GM19023 (cell line): ENCODE measurements around the gene NRDC.
A peak's percentile ranks its signal among the peaks of the same experiment; 100 is the strongest.
"Not testable (repeated sequence)": the region's sequence is repeated elsewhere in the genome, so short reads cannot be mapped to it uniquely, and the experiment has no call there.

Source experiments
- ATAC-seq: cut with Tn5 transposase; IDR thresholded peaks from one replicate; pipeline ENCODE4 v1.9.1; 2021; ENCODE audit warnings: mild to moderate bottlenecking, moderate library complexity; ENCODE audit not compliant: unreplicated experiment

NRDC gene

DNA sequence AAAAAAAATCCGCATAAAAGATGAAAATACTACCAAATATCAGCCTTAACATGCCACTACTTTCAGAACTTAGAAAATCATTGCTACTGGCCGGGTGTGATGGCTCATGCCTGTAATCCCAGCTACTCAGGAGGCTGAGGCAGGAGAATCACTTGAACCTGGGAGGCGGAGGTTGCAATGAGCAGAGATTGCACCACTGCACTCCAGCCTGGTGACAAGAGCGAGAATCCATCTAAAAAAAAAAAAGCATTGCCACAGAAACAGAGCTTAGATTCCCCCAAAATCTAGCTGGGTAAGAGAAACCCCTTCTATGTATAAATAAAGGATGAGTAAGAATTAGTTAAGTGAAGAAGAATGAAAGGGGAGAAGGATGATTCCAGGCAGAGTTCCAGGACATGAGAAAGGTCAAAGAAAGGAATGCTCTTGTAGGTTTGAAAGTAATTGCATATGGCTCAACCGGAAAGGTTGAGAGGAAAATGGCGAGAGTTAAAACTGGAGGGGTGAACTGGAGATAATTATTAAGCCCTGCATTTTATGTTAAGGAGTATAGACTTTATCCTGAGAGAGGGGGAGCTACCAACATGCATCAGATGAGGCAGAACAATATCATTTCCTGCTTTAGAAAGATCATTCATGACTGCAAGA lies 19.7 kb upstream of the NRDC start:
- no peak for ATAC-seq

DNA sequence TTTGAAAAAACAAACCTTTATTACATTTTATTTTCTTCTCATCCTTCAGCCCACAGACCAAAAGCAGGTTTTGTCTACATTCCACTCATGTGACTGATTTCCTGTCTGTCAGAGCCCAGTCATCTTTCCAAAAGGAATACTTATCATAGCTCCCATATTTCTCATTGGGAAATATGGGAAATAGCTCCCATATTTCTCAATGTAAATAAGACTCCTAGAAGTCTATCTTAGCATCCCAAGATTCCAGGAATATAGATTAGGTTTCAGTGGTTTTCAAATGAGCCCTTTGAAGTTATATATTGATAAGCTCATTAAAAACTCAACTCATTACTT lies 19.1 kb upstream of the NRDC start:
- ATAC-seq, result no peak

DNA sequence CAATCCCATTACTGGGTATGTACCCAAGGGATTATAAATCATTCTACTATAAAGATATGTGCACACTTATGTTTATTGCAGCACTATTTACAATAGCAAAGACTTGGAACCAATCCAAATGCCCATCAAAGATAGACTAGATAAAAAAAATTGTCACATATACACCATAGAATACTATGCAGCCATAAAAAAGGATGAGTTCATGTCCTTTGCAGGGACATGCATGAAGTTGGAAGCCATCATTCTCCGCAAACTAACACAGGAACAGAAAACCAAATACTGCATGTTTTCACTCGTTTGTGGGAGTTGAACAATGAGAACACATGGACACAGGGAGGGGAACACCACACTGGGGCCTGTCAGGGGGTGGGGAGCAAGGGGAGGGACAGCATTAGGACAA lies 16.2 kb upstream of the NRDC start:
- not testable (repeated sequence) for ATAC-seq

DNA sequence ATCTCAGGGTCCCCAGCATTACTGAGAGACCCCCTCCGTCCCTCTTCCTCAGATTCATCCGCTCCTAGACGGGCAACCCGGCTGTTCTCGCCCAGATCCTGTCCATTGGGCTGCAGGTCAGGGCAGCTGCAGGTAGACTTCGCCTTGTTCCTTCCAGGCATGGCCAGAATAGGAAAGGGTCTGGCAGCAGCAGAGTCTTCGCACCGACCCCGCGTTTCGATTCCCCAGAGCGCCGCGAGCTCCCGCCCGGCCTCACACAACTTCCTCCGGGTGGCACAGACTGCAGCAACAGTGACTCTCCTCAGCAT lies 265 bp downstream of the NRDC start:
- ATAC-seq, result peak; percentile 29

DNA sequence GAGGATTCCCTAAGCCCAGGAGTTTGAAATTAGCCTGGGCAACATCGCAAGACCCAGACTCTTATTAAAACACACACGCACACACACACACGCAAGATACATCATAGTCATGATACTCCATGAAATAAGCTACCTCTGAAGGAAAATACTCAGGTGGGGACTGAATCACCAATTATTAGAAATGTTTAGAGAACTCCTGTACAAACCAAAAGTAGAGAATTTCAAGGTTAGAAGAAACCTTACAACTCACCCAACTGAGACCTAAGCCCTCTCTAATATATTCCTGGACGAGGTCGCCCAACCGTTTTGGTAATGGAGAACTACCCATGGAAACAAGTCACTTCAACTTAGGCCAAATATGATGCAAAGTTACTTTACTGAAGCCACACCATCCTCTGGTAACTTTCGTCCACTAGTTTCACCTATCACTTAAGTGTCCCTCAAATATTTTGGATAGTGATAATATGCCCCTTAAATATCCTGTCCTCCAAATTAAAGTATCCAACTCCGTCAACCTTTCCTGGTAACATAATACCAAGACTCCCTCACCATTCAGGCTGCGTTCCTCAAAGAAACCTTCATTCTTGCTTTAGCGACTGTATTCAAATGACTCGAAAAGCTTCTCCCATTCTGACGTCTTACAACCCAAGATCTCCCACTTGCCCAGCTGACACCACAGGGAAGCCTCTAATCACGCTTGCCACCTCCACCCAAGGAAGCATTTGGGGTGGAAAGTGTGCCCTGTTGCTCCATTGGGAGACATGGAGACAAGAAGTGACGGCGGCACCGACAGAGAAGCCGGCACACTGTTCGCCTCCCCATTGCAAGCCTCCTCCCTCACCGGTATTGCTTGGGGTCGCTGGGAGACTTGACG lies 856 bp downstream of the NRDC start:
- peak; percentile 4 for ATAC-seq

DNA sequence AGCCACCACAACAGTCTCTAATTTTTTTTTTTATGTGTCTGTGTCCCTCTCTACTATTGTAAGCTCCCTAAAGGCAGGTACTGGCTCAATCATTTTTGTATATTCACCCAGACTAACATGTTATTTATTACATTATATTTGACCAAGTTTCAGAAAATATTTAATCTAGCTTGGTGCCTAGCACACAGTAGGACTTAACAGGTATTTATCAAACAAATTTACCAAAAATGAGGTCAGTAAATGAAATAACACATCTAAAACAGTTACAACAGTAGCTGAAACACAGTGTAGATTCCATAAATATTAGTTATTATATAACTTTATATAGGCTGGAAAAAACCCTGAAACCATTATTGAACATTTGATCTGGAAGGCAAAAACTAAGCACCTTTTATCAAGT lies 2.7 kb downstream of the NRDC start:
- ATAC-seq, result no peak

DNA sequence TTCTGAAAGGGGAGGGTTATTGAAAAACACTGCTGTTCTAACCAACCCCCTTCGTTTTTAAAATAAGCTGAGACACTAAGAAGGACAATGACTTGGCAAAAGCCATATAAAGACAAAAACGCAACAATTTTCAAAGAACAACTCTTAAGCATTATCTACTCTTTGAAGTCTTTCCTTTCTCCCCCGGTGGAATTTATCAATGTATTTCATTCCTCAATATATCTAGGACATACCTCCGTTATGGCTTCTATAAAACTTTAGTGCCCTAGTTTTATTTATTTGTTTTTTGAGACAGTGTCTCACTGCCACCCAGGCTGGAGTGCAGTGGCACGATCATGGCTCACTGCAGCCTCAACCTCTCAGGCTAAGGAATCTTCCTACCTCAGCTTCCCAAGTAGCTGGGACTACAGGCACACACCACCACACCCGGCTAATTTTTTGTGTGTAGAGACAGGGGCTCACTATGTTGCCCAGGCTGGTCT lies 3.2 kb downstream of the NRDC start:
- ATAC-seq, result no peak

DNA sequence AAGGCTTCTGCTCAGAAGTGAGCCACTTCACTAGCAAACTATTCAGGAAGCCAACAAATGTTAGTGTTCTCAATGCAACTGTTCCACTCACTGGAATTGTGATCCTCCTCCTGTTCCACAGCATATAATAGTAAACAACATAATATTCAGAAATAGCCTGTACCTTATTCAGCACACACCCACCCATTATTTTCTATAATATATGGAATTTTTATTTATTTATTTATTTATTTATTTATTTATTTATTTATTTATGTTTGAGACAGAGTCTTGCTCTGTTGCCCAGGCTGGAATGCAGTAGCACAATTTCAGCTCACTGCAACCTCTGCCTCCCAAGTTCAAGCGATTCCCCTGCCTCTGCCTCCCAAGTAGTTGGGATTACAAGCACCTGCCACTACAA lies 5.3 kb downstream of the NRDC start:
- ATAC-seq, result not testable (repeated sequence)

DNA sequence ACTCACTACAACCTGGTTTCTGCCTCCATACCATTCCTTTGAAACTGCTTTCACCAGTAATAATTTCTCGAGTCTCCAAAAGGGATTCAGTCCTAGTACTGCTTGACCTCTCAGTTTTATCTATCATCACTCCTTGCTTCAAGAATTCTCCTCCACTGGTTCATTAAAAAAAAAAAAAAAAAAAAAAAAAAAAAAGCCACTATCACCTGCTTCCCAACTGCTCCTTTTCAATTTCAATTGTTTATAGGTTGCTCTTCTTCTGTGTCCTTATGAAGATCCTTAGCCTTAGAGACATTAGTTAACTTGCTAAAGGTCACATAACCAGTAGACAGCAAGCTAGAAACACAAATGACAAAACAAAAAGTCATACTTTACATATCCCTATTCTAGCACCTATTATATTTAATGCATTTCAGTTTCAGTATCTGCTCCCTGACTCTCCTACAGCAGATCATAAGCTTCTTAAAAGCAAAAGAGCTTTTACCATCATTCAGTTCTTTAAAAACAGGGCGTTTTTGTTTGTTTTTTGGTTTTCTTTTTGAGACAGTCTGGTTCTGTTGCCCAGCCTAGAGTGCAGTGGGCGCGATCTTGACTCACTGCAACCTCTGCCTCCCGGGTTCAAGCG lies 7.1 kb downstream of the NRDC start:
- ATAC-seq, result no peak

DNA sequence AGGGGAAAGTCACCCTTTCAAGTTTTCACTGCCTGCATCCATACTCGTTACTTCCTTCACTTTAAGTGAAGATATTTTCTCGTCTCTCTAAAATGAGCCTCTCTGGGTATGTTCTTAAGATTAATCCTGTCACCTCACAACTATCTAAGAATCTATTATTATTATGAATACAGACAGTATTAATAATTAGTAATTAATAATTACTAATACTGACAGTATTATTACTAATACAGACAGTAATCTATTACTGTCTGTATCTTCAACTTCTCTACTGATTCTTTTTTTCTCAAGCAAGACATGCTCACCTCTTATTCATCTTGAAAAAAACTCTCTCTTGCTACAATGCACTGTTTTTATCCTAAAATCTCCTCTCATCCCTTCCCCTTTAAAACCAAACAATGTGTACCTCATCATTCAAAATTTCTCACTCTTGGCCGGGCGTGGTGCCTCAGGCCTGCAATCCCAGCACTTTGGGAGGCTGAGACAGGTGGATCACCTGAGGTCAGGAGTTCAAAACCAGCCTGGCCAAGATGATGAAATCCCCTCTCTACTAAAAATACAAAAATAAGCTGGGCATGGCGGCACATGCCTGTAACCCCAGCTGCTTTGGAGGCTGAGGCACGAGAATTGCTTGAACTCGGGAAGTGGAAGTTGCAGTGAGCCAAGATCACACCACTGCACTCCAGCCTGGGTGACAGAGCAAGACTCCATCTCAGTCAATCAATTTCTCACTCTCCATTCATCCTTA lies 7.8 kb downstream of the NRDC start:
- no peak for ATAC-seq

DNA sequence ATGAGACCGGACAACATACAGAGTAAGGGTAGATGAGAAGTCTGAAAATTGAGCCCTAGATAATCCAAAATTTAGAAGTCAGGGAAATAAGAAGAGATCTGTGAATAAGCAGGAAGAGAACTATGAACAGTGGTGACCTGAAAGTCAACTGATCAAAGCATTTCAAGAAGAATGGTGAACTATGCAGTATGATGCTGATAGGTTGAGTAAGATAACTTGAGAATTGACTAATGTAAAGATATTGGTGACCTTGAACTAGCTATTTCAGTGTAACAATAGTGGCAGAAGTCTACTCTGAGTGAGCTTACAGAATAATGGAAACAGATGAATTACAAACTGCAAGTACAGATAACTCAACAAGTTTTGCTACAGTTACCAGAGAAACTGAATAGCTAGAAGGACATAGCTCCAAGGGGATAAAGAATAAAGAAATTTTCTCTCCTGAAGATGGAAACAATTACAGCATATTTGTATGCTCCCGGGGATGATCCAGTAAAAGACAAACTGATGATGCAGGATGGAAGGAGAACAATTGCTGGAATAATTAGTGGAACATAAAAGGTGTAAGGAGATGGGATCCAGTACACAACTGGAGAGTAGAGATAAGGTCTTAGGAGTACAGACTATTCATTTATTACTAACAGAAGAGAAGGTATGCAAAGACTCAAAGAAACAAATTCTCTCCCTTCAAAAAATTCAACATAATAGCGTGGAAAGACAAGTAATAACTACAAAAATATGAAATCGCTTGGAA lies 10.9 kb downstream of the NRDC start:
- ATAC-seq, result no peak

DNA sequence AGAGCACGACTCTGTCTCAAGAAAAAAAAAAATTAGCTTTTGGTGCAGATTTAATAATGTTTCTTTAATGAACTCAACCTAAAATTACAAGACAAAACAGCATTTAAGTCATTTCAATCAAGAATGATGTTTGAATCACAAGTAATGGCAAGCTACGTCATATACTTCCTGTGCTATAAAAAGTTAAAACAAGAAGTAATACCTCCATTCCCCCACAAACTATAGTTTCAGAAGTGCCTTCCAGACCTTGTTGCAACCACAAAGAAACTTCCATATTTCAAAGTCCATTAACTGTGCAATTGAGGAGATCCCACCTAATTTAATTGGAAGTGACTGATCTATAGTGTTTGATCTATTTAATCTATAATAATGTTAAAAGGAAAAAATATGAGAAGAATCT lies 15.1 kb downstream of the NRDC start:
- no peak for ATAC-seq

DNA sequence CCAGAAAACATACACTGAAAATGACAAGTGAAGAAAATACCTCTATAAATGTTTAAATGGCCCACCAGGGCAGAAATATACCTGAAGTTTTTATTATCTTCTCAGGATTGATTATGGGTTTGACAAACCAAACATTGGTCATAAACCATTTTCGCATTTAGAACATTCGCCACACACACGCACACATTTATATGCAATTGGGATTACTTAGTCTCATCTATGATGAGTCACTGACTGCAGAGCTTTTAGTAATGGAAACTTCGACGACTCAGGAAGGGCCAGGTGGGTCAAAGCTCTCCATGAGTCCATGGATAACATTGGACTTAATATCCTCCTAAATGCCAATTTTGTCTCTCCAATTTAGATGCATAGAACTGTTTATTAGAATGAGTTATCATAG lies 16.9 kb downstream of the NRDC start:
- no peak for ATAC-seq

DNA sequence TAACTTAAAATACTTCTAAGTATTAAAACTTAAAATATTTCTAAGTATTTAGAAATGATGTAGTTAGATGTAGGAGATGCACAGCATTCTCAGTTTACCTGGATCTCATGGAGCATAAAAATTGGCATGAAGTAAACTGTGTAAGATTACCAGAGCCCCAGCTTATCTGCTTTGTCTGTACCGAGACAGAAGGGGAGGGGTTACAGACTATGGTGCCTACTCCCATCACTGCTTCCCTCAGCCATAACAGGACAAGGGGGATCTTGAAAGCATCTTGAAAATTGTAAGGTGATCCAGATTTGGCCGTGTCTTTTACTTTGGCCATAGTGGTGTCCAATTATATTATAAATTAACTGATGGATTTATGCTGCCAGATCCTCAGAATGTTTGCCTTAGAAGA lies 18.8 kb downstream of the NRDC start:
- no peak for ATAC-seq

DNA sequence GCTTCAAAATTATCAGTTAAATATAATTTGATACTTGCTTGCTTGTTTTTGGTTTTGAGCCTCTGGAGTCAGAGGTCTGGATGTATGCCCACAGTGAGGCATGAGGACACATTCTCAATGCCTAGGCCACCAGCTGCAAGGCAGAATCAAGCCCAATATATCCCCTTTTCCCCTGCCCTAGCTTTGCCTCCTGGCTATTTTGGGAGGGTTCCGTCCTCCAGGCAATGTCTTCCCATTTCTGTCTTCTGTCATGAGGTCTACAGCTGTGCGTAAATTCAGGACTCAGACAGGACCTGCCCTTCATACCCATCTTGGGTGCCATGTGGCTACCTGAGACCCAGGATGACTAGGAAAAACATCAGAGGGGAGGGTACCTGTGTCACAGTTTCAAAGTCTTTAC lies 19.2 kb downstream of the NRDC start:
- ATAC-seq, result no peak

DNA sequence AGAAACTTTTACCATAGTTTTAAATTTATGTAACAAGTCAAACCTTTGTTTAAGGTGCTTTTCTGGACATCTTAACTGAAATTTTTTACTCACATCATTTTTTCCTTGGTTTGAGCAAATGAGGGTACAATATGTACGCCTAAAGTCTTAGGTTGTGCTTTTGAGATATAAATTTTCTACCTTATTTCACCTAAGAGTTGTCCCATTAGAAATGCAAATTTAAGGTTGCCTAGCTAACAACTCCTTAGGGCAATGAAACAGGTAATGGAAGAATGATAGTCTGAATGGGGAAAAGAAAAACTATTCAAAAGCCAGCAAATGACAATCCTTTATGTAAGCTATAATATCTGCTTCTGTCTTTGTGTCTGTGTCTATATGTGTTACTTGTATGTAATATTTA lies 19.6 kb downstream of the NRDC start:
- ATAC-seq, result no peak

DNA sequence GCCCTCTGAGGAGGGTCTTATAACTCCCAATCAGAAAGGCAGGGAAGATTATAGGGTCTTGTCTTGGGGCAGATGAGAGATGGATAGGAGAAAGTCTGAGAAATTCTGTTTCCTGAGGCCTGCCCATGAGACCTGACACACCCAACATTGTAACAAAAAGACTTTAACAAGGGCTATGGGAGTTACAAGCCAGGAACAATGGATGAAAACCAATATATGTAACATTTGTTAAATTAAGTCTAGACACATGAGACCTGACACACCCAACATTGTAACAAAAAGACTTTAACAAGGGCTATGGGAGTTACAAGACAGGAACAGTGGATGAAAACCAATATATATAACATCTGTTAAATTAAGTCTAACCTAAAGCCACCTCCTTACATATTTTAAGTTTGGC lies 21.8 kb downstream of the NRDC start:
- no peak for ATAC-seq

DNA sequence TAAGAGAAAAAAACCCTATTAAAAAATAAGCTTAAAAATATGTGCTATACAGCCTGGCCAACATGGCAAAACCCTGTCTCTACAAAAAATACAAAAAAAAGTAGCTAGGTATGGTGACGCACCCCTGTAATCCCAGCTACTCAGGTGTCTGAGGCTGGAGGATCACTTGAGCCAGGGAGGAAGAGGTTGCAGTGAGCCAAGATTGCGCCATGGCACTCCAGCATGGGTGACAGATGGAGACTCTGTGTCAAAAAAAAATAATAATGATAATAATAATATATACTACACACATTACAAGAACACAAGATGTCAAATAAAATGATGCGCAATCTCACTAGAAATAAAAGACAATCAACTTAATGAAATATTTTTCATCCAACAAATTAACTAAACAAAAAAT lies 22.9 kb downstream of the NRDC start:
- ATAC-seq, result no peak

DNA sequence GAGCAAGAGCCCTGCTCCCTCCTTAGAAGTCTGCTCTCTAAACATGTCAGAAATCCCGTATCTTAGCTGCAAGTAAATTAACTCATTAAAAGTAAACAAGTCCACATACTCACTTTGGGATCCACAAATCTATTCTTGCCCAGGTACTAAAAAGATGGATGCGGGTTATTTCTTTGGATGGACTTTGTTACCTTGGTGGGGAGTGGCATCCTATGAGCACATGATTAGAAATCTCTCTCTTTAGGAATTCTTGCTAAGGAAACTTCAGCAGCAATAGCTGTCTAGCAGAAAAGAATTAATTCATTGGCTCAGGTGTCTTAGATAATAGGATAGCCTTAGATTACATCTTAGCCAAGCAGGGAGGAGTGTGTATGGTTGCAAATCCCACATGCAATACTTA lies 25.2 kb downstream of the NRDC start:
- no peak for ATAC-seq

DNA sequence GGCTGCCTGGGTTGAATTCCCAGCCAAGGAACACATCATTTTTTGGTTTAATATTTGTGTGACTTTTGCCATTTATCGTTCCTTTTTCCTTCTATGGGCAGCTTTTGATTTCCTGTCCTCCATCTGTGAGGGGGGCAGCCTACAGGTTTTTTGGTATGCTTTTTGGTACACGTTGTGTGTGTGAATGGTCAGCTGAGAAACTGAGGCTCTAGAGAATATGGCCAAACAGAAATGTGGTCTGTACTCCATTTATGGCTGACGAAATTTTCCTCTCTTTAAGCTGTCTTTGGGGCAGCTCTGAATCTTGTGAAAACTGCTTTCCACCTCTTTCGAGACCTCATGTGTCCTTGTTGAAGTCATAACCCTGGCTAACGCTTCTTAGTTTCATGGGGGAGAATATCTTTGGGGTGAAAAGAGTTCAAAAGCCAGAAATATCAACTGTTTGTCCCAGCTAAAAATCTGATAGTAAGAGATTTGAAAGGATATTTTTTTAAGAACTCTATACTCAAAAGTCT lies 26.6 kb downstream of the NRDC start:
- no peak for ATAC-seq
